HG02885 (cell line): Measurements from ENCODE around the gene C19orf85.
A peak's percentile ranks its signal among the peaks of the same experiment; 100 is the strongest.

ENCODE experiments used
- ATAC-seq: cut with Tn5 transposase; IDR thresholded peaks from one replicate; pipeline ENCODE4 v1.9.1; 2021; ENCODE audit warnings: mild to moderate bottlenecking; ENCODE audit not compliant: unreplicated experiment, poor library complexity

C19orf85 gene

DNA sequence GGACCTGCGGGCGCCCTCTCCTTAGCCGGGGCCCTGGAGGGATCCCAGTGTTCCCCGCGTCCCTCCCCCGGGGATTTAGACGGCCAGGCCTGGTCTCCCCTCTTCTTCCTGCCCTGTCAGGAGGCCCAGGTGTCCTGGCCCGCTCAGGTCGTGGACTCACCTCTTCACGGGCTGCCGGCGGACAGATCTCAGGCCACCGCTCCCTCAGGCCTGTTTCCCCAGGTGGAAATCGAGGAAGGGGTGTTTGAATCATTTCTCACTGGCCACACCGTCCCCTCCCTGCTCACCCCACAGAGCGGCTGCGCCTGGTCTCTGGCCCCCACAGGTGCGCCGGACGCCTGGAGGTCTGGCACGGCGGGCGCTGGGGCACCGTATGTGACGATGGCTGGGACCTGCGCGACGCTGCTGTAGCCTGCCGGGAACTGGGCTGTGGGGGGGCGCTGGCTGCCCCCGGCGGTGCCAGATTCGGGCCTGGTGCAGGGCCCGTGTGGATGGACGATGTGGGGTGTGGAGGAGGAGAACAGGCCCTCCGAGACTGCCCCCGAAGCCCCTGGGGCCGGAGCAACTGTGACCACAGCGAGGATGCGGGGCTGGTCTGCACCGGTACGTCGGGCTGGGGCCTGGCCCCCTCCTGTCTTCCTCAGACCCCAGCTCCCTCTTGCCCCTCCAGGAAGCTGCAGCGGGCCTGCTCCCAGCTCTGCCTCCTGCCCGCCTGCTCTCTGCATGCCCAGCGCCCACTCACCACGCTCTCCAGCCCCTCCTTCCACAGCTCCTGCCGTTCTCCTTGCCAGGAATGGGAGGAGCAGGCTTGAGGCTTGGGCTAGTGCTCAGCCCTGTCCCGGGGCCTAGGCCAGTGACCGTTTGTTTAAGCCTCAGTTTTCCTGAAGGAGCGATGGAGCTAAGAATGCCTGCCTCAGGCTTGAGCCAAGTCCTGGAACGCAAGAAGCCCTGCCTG lies 26.2 kb upstream of the C19orf85 start:
- ATAC-seq = no peak

DNA sequence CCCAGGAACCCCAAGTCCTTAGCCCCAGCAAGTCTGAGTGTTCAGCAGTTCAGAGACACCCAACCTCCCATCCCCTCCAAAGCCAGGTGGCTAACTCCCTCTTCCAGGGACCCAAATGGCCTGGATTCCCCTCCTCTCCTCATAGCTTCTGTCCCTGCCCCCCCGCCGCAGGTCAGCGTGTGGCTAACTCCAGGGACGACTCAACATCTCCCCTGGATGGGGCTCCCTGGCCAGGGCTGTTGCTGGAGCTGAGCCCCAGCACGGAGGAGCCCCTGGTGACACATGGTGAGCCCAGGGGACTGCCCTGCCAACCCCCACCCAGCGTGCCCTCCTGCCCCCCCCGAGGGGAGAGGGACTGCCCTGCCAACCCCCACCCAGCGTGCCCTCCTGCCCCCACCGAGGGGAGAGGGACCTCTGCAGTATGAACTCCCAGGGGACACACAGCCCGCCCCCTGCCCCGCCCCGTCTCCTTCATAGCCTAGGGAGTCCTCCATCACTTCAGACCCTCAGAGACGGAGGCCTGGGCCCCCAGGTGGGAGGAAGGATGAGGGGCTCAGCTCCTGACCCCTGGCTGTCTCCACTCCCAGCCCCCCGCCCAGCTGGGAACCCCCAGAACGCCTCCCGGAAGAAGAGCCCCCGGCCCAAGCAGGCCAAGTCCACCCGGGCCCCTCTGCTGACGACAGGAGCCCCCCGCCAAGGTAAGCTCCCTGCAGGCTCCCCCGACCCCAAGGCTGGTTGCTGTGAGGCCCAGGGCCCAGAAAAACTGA lies 25.3 kb upstream of the C19orf85 start:
- no peak for ATAC-seq

DNA sequence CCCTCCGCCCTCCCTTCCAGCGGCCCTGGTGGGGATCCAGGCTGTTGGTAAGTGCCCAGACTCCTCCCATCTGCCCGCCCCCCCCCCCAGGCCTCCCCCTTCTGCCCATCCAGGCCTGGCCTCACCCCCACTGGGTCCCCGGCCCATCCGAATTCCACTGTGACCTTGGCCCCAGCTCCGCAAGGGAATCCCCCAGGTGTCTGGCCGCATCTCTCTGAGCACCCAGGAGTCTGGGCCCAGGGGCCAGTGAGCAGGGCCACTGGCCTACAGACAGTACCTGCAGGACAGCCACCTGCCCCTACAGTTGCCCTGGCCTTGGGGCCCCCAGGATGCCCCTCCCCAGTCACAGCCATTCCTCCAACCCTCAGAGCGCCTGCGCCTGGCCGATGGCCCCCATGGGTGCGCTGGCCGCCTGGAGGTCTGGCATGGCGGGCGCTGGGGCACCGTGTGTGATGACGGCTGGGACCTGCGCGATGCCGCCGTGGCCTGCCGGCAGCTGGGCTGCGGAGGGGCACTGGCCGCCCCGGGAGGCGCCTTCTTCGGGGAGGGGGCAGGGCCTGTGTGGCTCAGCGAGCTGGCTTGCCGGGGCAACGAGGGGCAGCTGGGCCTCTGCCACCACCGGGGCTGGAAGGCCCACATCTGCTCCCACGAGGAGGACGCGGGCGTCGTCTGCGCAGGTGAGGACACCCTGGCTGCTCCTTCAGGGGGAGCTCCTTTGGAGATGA lies 24.6 kb upstream of the C19orf85 start:
- no peak for ATAC-seq

DNA sequence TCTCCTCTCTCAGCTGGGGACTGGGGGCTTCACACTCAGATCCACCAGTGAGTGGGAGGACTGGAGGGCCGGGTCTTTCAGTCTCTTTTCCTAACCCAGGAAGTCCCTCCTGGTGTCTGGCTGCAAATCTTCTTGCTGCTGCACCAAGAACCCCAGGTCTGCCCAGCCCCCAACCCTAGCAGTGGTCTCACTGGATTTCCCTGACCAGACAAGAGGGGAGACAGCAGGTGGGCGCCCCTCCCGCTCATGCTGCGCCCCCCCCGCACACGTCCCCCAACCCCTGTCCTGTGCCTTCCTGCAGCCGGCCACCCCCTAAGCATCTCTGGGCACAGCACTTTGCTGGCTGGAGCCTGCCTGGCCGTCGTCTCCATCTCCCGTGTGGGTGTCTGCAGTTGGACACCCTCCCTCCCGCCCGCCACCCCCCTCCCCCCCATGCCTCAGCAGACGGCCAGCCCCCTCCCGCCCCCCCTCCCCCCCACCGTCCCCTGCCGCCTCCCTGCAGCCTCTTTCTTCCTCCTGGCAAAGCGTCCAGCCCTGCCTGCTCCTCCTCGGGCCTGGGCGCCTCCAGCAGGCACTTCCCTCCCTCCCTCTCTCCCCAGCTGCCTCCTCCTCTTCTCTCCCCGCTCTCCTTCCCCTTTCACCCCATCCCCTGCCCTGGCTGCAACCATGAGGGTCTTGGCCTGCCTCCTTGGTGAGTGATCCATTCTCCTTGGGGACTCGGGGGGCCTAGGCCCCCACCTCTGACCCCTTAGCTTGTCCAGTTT lies 23.6 kb upstream of the C19orf85 start, which contains the start of gene SSC5D:
Gene SSC5D (plus strand): TSS at position 513 of the 764 bp plus-strand sequence. CDS start 154 bp downstream, at position 667.
- ATAC-seq = no peak

DNA sequence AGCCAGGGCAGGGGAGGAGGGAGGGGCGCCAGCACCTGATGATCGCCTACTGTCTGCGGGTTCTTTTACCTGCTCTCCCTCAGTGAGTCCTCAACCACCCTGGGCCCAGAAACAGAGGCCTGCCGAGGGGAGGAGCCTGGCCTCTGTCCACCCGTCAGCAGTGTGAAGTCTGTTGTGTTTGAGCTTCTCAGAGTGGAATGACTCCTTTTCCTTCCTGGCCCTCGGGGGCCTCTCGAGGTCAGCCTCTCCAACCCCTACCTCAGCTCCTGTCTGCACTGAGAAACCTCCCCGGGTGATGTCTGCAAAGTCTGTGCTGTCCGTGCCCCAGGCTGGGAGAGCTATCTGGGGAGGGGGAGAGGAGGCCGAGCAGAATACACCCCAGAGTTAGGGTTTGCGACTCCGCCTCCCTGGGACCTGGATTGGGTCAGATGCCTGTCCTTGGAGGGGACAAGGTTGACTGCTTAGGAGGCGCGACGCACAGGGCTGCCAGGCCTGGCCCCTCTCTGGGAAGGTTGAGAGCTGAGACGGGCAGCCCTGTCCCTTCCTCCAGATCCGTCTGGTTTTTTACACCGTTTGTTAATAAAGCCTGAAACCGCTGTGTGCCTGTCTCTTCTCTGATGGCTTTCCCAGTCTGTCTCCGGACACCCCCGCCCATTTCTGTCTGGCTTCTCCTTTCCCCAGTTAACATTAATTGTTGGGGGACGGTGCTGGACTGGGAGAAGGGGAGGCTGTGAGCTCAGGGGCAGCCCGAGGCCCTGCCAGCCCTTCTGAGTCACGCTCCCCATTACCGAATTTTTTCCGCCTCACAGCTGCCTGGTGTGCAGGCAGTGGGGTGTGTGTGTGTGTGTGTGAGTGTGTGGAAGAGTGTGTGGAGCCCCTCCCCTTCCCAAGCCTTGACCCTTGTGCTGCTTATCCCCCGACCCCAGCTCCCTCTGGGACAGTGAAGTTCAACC lies 22.7 kb upstream of the C19orf85 start:
- no peak for ATAC-seq

DNA sequence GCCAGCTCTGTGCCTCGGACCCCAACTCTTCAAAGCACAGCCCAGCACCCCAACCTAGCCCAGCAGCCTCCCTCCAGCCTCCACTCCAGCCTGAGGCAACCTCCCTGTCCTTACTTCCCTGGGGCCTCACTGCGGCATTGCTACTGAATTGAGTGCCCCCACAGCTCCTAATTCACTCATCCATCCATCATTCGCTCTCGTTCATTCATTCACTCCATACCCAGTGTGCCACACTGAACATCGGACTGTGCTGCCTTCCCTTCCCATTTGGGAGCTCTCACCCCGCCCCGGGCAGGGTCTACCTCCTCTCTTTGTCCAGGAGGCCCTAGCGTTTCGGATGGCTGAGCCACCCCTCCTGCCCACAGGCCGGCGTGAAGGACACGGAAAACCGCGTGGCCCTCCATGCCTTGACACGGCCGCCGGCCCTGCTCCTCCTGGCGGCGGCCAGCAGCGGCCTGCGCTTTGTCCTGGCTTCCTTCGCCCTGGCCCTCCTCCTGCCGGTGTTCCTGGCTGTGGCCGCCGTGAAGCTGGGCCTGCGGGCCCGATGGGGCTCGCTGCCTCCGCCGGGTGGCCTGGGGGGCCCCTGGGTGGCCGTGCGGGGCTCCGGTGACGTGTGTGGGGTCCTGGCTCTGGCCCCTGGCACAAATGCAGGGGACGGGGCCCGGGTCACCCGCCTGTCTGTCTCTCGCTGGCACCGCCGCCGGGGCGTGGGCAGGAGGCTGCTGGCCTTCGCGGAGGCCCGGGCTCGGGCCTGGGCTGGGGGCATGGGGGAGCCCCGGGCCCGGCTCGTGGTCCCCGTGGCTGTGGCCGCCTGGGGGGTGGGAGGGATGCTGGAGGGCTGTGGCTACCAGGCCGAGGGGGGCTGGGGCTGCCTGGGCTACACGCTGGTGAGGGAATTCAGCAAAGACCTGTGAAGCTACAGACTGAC lies 21.8 kb upstream of the C19orf85 start:
- no peak for ATAC-seq

DNA sequence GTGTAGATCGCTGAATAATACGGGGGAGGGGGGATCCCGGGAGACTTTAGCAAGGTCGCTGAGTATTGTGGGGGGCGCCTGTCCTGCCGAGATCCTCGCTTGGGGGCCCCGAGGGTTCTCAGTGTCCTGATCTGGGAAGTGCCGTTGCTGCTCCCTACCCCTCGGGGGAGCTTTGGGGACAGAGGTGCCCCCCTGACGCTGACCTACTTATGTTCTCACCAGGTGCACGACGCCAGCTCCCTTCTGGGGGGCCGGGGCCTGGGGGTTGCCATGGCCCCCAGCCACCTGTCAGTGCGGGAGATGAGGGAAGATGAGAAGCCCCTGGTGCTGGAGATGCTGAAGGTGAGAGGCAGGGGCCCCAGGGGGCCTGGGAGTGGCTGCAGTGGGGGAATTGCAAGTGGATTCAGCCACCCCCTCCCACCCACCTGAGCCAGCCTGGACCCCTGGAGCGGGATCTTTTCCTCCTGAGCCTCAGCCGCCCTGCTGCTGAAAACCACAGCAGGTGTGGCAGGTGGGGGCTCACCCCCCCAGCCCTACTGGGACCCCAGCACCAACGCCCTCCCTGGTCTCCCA lies 21.0 kb upstream of the C19orf85 start:
- no peak for ATAC-seq

DNA sequence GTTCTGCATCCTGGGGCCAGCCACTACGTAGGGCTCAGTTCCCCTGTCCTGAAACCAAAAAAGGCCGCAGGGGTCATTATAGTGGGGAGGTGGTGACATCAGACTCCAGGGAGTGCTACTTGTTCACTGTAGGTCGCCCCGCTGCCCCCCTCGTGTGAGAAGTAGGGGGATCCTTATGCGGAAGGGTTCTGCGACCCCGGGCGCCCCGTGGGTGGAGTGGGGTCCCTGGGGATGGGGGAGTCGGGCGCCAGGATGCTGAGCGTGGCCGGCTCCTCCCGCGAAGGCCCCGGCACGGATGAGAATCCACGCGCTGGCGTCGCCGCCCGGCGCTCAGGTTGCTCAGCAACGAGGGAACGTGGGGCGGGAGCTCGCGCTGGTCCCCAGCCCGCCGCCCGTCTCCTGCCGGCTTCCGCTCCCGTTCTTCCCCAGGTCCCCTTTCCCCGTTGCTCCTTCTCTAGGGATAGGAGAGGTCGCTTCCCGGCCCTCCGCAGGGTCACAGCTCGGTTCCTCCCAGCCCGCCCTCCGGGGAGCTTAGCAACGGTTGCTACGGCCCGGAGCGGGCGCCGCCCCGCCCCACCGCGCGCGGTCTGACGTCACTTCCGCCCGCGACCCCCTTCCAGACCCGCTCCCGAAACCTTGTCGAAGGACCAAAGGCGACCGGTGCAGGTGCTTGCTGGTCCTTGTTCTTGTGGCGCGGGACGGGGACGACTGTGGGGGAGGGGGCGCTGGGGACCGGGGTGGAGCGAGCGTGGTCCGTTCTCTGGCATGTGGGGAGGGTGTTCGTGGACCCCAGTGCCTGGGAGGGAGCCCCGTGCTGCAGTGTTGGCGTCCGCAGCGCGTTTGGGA lies 20.3 kb upstream of the C19orf85 start, which contains the start of gene NAT14:
Gene NAT14 (plus strand): TSS at position 596 of the 846 bp plus-strand sequence. CDS start 521 bp downstream, outside the sequence.
- ATAC-seq = peak; percentile 60

DNA sequence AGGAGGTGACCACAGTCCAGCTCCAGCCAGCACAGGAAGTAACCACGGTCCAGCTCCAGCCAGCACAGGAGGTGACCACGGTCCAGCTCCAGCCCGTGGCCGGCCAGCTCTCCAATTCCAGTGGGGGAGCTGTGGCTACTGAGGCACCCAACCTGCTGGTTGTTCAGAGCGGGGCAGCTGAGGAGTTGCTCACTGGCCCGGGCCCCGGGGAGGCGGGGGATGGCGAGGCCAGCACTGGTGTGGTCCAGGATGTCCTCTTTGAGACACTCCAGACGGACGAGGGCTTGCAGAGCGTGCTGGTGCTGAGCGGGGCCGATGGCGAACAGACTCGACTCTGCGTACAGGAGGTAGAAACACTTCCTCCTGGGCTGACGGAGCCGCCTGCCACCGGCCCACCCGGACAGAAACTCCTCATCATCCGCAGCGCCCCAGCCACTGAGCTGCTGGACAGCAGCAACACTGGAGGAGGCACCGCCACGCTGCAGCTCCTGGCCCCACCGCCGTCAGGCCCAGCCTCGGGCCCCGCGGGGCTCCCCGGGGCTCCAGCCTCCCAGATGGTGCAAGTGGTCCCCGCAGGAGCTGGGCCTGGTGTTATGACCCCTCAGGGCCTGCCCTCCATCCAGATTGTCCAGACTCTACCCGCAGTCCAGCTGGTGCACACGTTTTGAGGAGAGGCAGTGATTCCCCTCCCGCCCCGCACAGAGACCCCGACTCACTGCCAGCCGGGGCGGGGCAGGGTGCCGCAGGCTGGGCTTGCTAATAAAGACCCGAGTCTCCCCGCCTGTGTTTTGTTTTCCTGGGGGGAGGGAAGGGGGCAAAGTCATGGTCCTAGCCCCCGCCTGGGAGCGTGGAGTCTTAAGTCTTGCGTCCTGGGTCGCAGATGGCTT lies 19.4 kb upstream of the C19orf85 start:
- ATAC-seq = no peak

DNA sequence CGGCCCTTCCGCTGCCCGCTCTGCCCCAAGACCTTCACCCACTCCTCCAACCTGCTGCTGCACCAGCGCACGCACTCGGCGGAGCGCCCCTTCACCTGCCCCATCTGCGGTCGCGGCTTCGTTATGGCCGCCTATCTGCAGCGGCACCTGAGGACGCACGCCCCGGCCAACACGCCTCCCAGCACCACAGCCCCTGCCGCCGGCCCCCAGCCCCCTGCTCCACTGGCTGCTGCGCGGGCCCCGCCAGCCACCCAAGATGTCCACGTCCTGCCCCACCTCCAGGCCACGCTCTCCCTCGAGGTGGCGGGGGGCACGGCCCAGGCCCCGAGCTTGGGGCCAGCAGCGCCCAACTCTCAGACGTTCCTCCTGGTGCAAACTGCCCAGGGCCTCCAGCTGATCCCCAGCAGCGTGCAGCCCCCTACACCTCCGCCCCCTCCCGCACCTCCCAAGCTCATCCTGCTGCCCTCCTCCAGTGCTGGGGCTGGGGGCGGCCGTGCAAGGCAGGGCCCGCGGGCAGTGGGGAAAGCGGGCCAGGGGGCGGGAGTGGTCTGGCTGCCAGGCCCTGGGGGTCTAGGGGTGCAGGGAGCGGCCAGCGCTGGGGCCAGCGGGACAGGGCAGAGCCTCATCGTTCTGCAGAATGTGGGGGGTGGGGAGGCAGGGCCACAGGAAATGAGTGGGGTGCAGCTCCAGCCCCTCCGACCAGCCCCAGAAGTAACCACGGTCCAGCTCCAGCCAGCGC lies 18.6 kb upstream of the C19orf85 start:
- no peak for ATAC-seq

DNA sequence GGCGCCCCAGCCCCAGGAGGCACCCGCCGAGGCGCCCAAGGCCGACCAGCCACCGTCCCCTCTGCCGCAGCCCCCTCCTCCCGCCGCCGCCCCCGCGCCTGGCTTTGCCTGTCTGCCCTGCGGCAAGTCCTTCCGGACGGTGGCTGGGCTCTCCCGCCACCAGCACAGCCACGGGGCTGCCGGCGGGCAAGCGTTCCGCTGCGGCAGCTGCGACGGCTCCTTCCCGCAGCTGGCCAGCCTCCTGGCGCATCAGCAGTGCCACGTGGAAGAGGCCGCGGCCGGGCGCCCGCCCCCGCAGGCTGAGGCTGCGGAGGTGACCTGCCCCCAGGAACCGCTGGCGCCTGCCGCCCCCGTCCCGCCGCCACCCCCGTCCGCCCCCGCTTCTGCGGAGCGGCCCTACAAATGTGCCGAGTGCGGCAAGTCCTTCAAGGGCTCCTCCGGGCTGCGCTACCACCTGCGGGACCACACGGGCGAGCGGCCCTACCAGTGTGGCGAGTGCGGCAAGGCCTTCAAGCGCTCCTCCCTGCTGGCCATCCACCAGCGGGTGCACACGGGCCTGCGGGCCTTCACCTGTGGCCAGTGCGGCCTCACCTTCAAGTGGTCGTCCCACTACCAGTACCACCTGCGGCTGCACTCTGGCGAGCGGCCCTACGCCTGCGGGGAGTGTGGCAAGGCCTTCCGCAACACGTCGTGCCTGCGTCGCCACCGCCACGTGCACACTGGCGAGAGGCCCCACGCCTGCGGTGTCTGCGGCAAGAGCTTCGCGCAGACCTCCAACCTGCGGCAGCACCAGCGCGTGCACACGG lies 17.8 kb upstream of the C19orf85 start:
- ATAC-seq = no peak

DNA sequence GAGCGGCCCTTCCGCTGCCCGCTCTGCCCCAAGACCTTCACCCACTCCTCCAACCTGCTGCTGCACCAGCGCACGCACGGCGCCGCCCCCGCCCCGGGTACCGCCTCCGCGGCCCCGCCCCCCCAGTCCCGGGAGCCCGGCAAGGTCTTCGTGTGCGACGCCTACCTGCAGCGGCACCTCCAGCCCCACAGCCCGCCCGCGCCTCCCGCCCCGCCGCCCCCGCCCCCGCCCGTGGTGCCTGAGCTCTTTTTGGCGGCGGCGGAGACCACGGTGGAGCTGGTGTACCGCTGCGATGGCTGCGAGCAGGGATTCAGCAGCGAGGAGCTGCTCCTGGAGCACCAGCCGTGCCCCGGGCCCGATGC lies 17.2 kb upstream of the C19orf85 start:
- ATAC-seq = no peak

DNA sequence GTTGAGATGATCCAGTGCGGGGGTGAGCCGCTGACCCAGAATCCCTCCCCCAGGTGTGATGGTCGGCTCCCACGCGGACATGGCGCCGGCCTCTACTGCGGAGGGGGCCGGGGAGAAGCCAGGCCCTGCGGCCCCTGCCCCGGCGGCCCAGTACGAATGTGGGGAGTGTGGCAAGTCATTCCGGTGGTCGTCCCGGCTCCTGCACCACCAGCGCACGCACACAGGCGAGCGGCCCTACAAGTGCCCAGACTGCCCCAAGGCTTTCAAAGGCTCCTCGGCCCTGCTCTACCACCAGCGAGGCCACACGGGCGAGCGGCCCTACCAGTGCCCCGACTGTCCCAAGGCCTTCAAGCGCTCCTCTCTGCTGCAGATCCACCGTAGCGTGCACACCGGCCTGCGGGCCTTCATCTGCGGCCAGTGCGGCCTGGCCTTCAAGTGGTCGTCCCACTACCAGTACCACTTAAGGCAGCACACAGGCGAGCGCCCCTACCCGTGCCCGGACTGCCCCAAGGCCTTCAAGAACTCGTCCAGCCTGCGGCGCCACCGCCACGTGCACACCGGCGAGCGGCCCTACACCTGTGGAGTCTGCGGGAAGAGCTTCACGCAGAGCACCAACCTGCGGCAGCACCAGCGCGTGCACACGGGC lies 16.7 kb upstream of the C19orf85 start:
- ATAC-seq = no peak
